ENCODE measurements around the gene SRRM2. TPM values are rescaled to one million over a fixed set of nuclear protein-coding genes. Genes with fewer than 3 reads are reported as not detected.

The SRRM2 gene
- polyA plus RNA-seq, 1 donor (not counting 4 experiments of a cell fraction or from before 2014, with no cell fraction given), result 101 TPM

GRCh38 chr16:2762711-2763110 lies 10.3 kb downstream of the SRRM2 start:
- Histone ChIP-seq H3K36me3 (ENCODE audit: control insufficient read depth in 2 of 2, extremely low read depth in 1 of 2, insufficient read depth in 2 of 2, low read length in 2 of 2) (peaks cover 66 to 95% of the 10 kb centered on the region in 2 experiments), H2AFZ (ENCODE audit: control insufficient read depth, low read length) (no peak overlapping the region), H3K4me1 (ENCODE audit: control insufficient read depth, extremely low read depth, insufficient read depth, low read length) (no peaks in the 10 kb centered on the region), H3K9me3 (ENCODE audit: control insufficient read depth, low read depth, low read length) (no peaks in the 10 kb centered on the region), H3K4me2 (ENCODE audit: control insufficient read depth, extremely low read depth, insufficient read depth, low read depth, low read length) (no peak overlapping the region), H4K20me1 (ENCODE audit: control insufficient read depth, extremely low read depth, insufficient read depth, low read length) (peaks cover 33% of the 10 kb centered on the region), H3K79me2 (ENCODE audit: control insufficient read depth, insufficient read depth, low read length) (peaks cover 94% of the 10 kb centered on the region), H3K27ac (ENCODE audit: control insufficient read depth, insufficient read depth, low read length) (no peak overlapping the region), H3K9ac (ENCODE audit: control insufficient read depth, extremely low read depth, insufficient read depth, low read length) (no peak overlapping the region), H3K4me3 (ENCODE audit: control insufficient read depth in 2 of 3, extremely low read depth in 1 of 3, insufficient read depth in 2 of 3, low read depth in 1 of 3, low read length in 3 of 3) (no peak overlapping the region), H3K9me1 (ENCODE audit: control insufficient read depth, extremely low read depth, insufficient read depth, low read length) (peaks cover 4% of the 10 kb centered on the region), H3K27me3 (ENCODE audit: control insufficient read depth, extremely low read depth, insufficient read depth, low read length) (no peaks in the 10 kb centered on the region)
- TF ChIP-seq CTCF (optimal IDR thresholded peaks at IDR 0.05 in 1 of 3, IDR thresholded peaks at IDR 0.05 in 1 of 3, conservative IDR thresholded peaks at IDR 0.05 in 1 of 3; ENCODE audit: extremely low read depth in 1 of 3, insufficient read depth in 2 of 3, low read length in 3 of 3) (no peak), EZH2 (IDR thresholded peaks at IDR 0.05; ENCODE audit: low read length) (no peak)
- DNase-seq (ENCODE audit: low read depth, low spot score), result no peak
- no peak for FAIRE-seq
- dilution Hi-C loops (cut with MboI; ENCODE audit: extremely low pct_ligation_motif_present, low sequenced_read_pairs), result no loop called here

GRCh38 chr16:2763173-2763572 lies 10.7 kb downstream of the SRRM2 start:
- H3K9ac ChIP-seq (ENCODE audit: control insufficient read depth, extremely low read depth, insufficient read depth, low read length), result no peak overlapping the region
- dilution Hi-C loops (cut with MboI; ENCODE audit: extremely low pct_ligation_motif_present, low sequenced_read_pairs), result no loop called here
- no peak for TF ChIP-seq EZH2 (IDR thresholded peaks at IDR 0.05; ENCODE audit: low read length)
- no peak for TF ChIP-seq CTCF (optimal IDR thresholded peaks at IDR 0.05 in 1 of 3, IDR thresholded peaks at IDR 0.05 in 1 of 3, conservative IDR thresholded peaks at IDR 0.05 in 1 of 3; ENCODE audit: extremely low read depth in 1 of 3, insufficient read depth in 2 of 3, low read length in 3 of 3)
- no peak for DNase-seq (ENCODE audit: low read depth, low spot score)
- peaks cover 68 to 96% of the 10 kb centered on the region in 2 experiments for H3K36me3 ChIP-seq (ENCODE audit: control insufficient read depth in 2 of 2, extremely low read depth in 1 of 2, insufficient read depth in 2 of 2, low read length in 2 of 2)
- no peaks in the 10 kb centered on the region for H3K9me3 ChIP-seq (ENCODE audit: control insufficient read depth, low read depth, low read length)
- H3K4me1 ChIP-seq (ENCODE audit: control insufficient read depth, extremely low read depth, insufficient read depth, low read length), result no peaks in the 10 kb centered on the region
- H3K9me1 ChIP-seq (ENCODE audit: control insufficient read depth, extremely low read depth, insufficient read depth, low read length), result peaks cover 4% of the 10 kb centered on the region
- no peak for FAIRE-seq
- H3K27me3 ChIP-seq (ENCODE audit: control insufficient read depth, extremely low read depth, insufficient read depth, low read length), result no peaks in the 10 kb centered on the region
- peaks cover 36% of the 10 kb centered on the region for H4K20me1 ChIP-seq (ENCODE audit: control insufficient read depth, extremely low read depth, insufficient read depth, low read length)
- H2AFZ ChIP-seq (ENCODE audit: control insufficient read depth, low read length), result no peak overlapping the region
- peaks cover 94% of the 10 kb centered on the region for H3K79me2 ChIP-seq (ENCODE audit: control insufficient read depth, insufficient read depth, low read length)
- H3K4me2 ChIP-seq (ENCODE audit: control insufficient read depth, extremely low read depth, insufficient read depth, low read depth, low read length), result no peak overlapping the region
- no peak overlapping the region for H3K4me3 ChIP-seq (ENCODE audit: control insufficient read depth in 2 of 3, extremely low read depth in 1 of 3, insufficient read depth in 2 of 3, low read depth in 1 of 3, low read length in 3 of 3)
- H3K27ac ChIP-seq (ENCODE audit: control insufficient read depth, insufficient read depth, low read length), result no peak overlapping the region

Measured in keratinocyte (primary cell).